GM21717 (cell line): ENCODE results near the gene PIP5K1B.
"Not testable (repeated sequence)": the region's sequence is repeated elsewhere in the genome, so short reads cannot be mapped to it uniquely, and the experiment has no call there.

Experiments used
- ATAC-seq: cut with Tn5 transposase; IDR thresholded peaks from one replicate; pipeline ENCODE4 v1.9.1; 2021; ENCODE audit warnings: mild to moderate bottlenecking, moderate library complexity; ENCODE audit not compliant: unreplicated experiment

The PIP5K1B gene

DNA sequence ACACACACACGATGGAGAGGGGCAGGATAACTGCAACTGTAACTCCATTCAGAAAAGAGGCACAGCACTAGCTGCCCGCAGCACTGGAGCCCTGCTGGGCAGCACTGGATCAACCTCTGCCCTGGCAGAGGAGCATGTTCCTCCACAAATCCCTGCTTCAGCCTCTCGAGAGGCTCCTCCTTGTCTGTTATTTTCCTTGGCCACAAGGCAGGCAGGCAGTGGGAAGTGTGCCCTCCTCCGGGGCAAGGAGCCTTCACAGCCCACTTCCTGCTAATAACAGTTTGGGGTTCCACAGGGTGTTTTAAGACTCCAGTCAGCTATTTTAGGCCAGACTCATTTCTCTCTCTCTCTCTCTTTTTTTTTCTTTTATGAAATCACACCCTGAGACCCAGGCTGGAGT is 342.3 kb downstream of the PIP5K1B start:
- ATAC-seq = no peak

DNA sequence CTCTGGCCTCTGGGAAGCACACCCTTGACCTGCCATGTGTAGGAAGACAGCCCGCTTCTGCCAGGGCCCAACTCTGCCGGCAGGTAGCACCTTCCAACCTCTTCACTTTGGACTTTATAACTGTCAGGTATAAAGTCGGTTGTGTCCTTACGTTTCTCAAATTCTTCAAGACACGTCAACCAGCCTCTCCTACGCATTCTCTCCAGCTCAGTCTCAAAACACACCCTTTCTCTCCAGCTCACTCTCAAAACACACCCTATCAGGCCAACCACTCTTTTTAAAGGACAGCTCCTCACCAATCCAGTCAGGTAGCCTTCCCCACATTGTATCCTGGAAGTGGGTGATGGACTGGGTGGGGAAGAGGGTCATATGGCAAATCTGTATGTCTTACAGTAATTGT is 344.1 kb downstream of the PIP5K1B start:
- no peak for ATAC-seq

- not testable (repeated sequence) for ATAC-seq
Measured at GRCh38 chr9:69050936-69051335, 345.9 kb downstream of the PIP5K1B start.

GRCh38 chr9:69054989-69055388 is 349.9 kb downstream of the PIP5K1B start:
- ATAC-seq = no peak

DNA sequence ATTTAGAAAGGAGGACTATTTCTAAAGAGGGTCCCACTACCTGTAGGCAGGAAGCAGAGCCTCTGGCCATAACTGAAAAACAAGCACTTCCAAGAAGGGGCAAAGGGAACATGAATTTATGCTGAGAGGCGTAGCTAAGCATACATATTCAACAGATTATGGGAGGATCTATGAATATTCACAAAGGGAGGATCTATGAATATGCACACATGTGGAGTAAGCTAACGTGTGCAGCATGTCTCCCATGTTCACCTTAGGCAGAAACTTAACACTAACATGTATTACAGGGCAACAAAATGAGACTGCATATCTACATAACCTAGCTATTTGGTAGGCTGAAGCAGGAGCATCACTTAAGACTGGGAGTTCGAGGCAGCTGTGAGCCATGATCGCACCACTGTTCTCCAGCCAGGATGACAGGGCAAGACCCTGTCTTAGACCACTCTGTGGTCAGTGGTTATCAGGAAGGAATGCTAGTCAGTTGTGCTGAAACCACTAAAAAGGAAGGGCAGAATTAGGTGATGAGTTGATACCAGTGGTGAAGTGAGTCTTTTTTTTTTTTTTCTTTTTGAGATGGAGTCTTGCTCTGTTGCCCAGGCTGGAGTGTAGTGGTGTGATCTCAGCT is 351.3 kb downstream of the PIP5K1B start:
- ATAC-seq = no peak

DNA sequence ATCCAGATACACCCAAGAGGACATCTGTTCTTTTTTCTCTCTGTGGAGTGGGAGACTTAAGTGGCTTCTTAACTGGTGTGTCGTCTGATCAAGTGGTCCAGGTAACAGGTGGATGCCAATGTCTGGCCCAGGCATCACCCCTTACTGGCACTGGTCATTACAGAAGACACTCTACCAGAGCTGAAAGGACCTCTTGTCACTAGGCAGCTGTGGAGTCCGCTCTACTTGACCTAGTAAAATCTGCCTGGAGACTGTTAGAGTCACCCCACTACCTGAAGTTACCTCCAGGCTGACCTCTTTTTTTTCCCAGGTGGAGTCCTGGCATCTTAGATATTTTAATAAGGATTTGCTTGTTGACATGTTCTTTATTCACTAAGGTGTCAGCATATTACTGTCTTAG is 353.1 kb downstream of the PIP5K1B start:
- ATAC-seq = no peak
